ENCODE results near the gene POTEM.
"Not testable (repeated sequence)": the region's sequence is repeated elsewhere in the genome, so short reads cannot be mapped to it uniquely, and the experiment has no call there.

- not testable (repeated sequence) for TF ChIP-seq CTCF (IDR thresholded peaks at IDR 0.05 in 4 of 5, conservative IDR thresholded peaks at IDR 0.05 in 1 of 5); POLR2A (IDR thresholded peaks at IDR 0.05)
Measured at GRCh38 chr14:18921055-18921701, 46.1 kb upstream of the POTEM start.

Measured in gastrocnemius medialis (tissue), 4 donors.